Measurements from ENCODE around the gene DAPK2. TPM values are rescaled to one million over a fixed set of nuclear protein-coding genes. Genes with fewer than 3 reads are reported as not detected.

DAPK2 gene
- total and polyA plus RNA-seq, 12 donors = 20.8 to 62.6 (median 38.5) TPM

DNA sequence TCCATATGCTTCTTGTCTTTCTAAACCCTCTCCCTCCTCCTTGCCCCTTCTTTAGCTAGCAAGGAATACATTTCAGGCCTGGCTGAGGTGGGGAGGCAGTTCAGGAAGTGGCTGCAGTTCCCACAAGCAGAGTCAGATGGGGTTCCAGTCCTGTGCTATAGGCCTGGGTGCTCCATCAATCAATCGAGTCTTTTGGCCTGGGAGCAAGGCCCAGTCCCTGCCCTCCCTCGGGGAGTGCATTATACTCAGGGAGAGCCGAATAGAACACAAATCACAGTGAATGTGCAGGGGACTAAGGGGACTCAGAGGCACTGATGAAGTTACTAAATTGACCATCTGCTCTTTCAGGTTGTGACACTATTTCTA, 154.5 kb downstream of the DAPK2 start:
- H3K4me3 ChIP-seq = no peak overlapping the region
- H3K36me3 ChIP-seq = no peaks in the 10 kb centered on the region
- intact Hi-C loops (cut with DNase I) = loop anchor here (1.0 to 10.0 kb wide), 11 partner anchors 59 to 287 kb away; partner anchors contain the start of genes HERC1 (in 5 of the 10) and DAPK2 (in 2 of the 10)
- peaks cover 1 to 81% (median 26%) of the 10 kb centered on the region in 9 donors for H3K4me1 ChIP-seq
- no peak for DNase-seq
- no peaks in the 10 kb centered on the region for H3K27me3 ChIP-seq
- TF ChIP-seq, protein P1, sequence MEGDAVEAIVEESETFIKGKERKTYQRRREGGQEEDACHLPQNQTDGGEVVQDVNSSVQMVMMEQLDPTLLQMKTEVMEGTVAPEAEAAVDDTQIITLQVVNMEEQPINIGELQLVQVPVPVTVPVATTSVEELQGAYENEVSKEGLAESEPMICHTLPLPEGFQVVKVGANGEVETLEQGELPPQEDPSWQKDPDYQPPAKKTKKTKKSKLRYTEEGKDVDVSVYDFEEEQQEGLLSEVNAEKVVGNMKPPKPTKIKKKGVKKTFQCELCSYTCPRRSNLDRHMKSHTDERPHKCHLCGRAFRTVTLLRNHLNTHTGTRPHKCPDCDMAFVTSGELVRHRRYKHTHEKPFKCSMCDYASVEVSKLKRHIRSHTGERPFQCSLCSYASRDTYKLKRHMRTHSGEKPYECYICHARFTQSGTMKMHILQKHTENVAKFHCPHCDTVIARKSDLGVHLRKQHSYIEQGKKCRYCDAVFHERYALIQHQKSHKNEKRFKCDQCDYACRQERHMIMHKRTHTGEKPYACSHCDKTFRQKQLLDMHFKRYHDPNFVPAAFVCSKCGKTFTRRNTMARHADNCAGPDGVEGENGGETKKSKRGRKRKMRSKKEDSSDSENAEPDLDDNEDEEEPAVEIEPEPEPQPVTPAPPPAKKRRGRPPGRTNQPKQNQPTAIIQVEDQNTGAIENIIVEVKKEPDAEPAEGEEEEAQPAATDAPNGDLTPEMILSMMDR (IDR thresholded peaks at IDR 0.05) = no peak
- 66 to 75% methylated on average over 3 of the region's 3 CpGs for WGBS, 2 donors
- H3K27ac ChIP-seq = peak overlapping the region in 1 of 10 donors; percentile 36
- ATAC-seq = no peak
- no peaks in the 10 kb centered on the region for H3K9me3 ChIP-seq

DNA sequence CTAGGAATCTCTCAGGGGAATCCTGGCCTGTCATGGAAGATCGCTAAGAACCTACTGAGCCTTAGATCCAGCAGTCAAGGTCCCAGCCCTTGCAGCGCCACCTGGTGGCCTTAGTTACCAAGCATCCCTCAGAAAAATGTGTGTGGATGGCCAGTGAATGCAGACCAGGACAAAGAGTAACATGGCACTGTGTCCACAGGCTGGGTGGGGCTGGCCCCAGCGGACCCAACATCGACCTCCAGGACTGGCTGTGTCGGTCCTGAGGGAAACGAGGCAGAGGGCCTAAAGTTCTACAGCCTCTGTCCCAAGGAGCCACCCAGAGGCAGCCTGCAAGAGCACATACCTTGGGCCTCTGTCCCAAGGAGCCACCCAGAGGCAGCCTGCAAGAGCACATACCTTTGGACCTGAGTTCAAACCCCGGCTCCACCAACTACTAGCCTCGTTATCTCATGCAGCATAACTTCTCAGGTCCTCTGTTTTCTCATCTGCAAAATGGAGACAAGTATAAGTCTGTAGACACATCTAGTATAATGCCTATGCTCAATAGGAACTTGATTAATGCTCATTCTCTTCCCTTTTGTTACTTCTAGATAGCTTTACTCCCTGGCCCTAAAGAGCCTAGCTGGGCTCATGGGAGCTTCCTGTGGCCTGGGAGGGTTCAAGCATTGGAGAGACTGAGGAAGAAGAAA, 155.1 kb downstream of the DAPK2 start:
- no peak overlapping the region for H3K4me3 ChIP-seq
- intact Hi-C loops (cut with DNase I) = loop anchor here (1.0 to 10.0 kb wide), 11 partner anchors 58 to 286 kb away; partner anchors contain the start of genes HERC1 (in 5 of the 10) and DAPK2 (in 2 of the 10)
- peaks cover 0 to 76% (median 21%) of the 10 kb centered on the region in 9 donors for H3K4me1 ChIP-seq
- 33 to 36% methylated on average over 8 of the region's 8 CpGs for WGBS, 2 donors
- TF ChIP-seq, protein P1 (IDR thresholded peaks at IDR 0.05) = peak; percentile 80 to 92 (median 90)
- DNase-seq (peak; percentile 81), ATAC-seq (peak; percentile 70 to 91 (median 77))
- H3K27ac ChIP-seq = peak overlapping the region in 1 of 10 donors; percentile 36
- no peaks in the 10 kb centered on the region for H3K27me3 ChIP-seq
- H3K36me3 ChIP-seq = no peaks in the 10 kb centered on the region
- no peaks in the 10 kb centered on the region for H3K9me3 ChIP-seq

DNA sequence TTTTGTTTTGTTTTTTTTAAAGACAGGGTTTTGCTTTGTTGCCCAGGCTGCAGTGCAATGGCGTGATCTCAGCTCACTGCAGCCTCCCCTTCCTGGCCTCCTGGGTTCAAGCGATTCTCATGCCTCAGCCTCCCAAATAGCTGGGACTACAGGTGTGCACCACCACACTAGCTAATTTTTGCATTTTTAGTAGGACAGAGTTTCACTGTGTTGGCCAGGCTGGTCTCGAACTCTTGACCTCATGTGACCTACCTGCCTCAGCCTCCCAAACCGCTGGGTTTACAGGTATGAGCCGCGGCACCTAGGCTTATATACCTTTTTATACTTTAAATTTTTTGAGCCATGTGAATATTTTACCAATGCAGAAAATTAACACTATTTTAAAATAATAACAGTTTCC, 155.7 kb downstream of the DAPK2 start:
- Histone ChIP-seq H3K27me3 (no peaks in the 10 kb centered on the region), H3K9me3 (no peaks in the 10 kb centered on the region), H3K4me3 (no peak overlapping the region), H3K27ac (no peak overlapping the region), H3K4me1 (peaks cover 0 to 69% (median 16%) of the 10 kb centered on the region in 9 donors), H3K36me3 (no peaks in the 10 kb centered on the region)
- no peak for DNase-seq
- 91 to 95% methylated on average over 6 of the region's 6 CpGs for WGBS, 2 donors
- intact Hi-C loops (cut with DNase I) = loop anchor here (1.0 to 10.0 kb wide), 11 partner anchors 58 to 286 kb away; partner anchors contain the start of genes HERC1 (in 5 of the 10) and DAPK2 (in 2 of the 10)
- no peak for ATAC-seq
- TF ChIP-seq, protein P1 (IDR thresholded peaks at IDR 0.05) = no peak

DNA sequence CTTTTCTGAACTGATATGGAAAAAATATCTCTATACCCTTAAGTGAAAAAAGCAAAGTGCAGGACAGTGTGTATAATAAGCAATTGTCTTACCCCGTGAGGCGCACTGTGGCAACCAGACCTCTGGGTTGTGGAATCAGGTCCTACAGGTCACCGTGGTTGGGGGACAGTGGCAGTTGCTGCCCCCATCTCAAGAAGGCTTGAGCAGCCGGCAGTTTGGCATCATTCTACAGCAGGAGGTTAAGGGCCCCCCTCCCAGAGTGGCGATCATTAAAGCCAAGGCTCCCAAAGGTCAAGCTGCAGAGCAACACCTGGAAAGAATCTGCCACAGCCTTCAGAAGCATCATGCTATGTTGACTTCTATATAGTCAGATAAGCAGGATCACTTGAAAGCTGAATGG, 156.5 kb downstream of the DAPK2 start:
- no peaks in the 10 kb centered on the region for H3K9me3 ChIP-seq
- no peaks in the 10 kb centered on the region for H3K27me3 ChIP-seq
- intact Hi-C loops (cut with DNase I) = loop anchor here (2.0 to 10.0 kb wide), 10 partner anchors 57 to 285 kb away; partner anchors contain the start of genes HERC1 (in 5 of the 10) and DAPK2 (in 2 of the 10)
- 89 to 91% methylated on average over 5 of the region's 5 CpGs for WGBS, 2 donors
- no peak overlapping the region for H3K27ac ChIP-seq
- no peak for DNase-seq
- H3K4me1 ChIP-seq = peaks cover 0 to 62% (median 16%) of the 10 kb centered on the region in 9 donors
- H3K36me3 ChIP-seq = no peaks in the 10 kb centered on the region
- TF ChIP-seq, protein P1 (IDR thresholded peaks at IDR 0.05) = no peak
- H3K4me3 ChIP-seq = no peak overlapping the region
- ATAC-seq = no peak
